Kidney (tissue), 14 donors: ENCODE results near the gene ST8SIA6. TPM values are rescaled to one million over a fixed set of nuclear protein-coding genes. Genes with fewer than 3 reads are reported as not detected.

Source experiments
- DNase-seq, 5 donors: peaks; one replicate each; pipeline ENCODE4 v3.0.0-alpha.2; 2013 to 2020
- FAIRE-seq: peaks from 2 replicates; lab custom pipeline; 2012; peaks lifted over from hg19 to GRCh38; lab: Jason Lieb, UNC
- H3K27ac ChIP-seq, 2 donors: one replicate each; pipeline ENCODE4 v1.7.0; 2013; ENCODE audit warnings: low read depth in 2 of 2, low read length in 2 of 2, inconsistent platforms in 1 of 2
- H3K27me3 ChIP-seq: one replicate; pipeline ENCODE4 v1.7.1; 2013; ENCODE audit warnings: low read length, inconsistent platforms; ENCODE audit not compliant: control insufficient read depth, insufficient read depth
- H3K36me3 ChIP-seq, 3 donors: one replicate each; pipeline versions ENCODE4 v1.7.0 to v1.7.1; 2013; ENCODE audit warnings: low read length in 3 of 3, control low read depth in 1 of 3, inconsistent platforms in 1 of 3; ENCODE audit not compliant: insufficient read depth in 3 of 3, control insufficient read depth in 2 of 3
- H3K4me1 ChIP-seq, 3 donors: one replicate each; pipeline versions ENCODE4 v1.7.0 to v1.7.1; 2013; ENCODE audit warnings: low read length in 3 of 3, inconsistent platforms in 1 of 3, low read depth in 1 of 3; ENCODE audit not compliant: control insufficient read depth in 2 of 3, insufficient read depth in 2 of 3
- H3K4me3 ChIP-seq, 3 donors: one replicate each; pipeline versions ENCODE4 v1.7.0 to v1.8.1; 2013; ENCODE audit warnings: low read length in 3 of 3, control low read depth in 1 of 3, inconsistent platforms in 1 of 3
- H3K9ac ChIP-seq, 3 donors: one replicate each; pipeline versions ENCODE4 v1.7.0 to v1.7.1; 2013; ENCODE audit warnings: low read length in 3 of 3, control low read depth in 1 of 3, inconsistent platforms in 1 of 3
- H3K9me3 ChIP-seq, 3 donors: one replicate each; pipeline versions ENCODE4 v1.7.0 to v1.7.1; 2013; ENCODE audit warnings: low read length in 3 of 3, control low read depth in 1 of 3, inconsistent platforms in 1 of 3; ENCODE audit not compliant: control insufficient read depth in 2 of 3, insufficient read depth in 1 of 3
- intact Hi-C: fragments of 100-400 bp; cut with DNase I; formaldehyde crosslinking; loops from one replicate; pipeline ENCODE4 v1.11.1; 2022
- polyA plus RNA-seq: library from polyadenylated mRNA; stranded (reverse); fragments of 350-450 nt; fragmentation: Illumina TruSeq; extraction: RNeasy Lipid Tissue Mini Kit (QIAGEN cat#74804); gene quantifications from one replicate; pipeline ENCODE4 v1.2.3, GENCODE V29; 2014; ENCODE audit warnings: low read depth, low replicate concordance; ENCODE audit not compliant: insufficient read depth
- total RNA-seq: library from RNA; stranded (reverse); fragmentation: NEBNext Ultra II Directional; extraction: Animal tissue kit (Norgen Biotek cat#: 25700); gene quantifications from one replicate; pipeline ENCODE4 v1.2.1, GENCODE V29; 2021
- TF ChIP-seq, protein P1 (sequence below): IDR thresholded peaks from 3 replicates; pipeline ENCODE4 v1.5.1; 2012; ENCODE audit warnings: mild to moderate bottlenecking, moderate library complexity, borderline replicate concordance; ENCODE audit not compliant: insufficient read depth; ENCODE audit errors: extremely low read depth
- donor health status: control.
- donor health status: control.
- donor health status: control.
- donor health status: control.
- donor health status: control.
- donor health status: DM: yes; HTN: yes; CAD: no.
- donor health status: Normal renal cell carcinoma (clear cell type).

Gene ST8SIA6
- total and polyA plus RNA-seq, 2 donors from 2014 or later: 0.22 to 0.91 TPM

DNA sequence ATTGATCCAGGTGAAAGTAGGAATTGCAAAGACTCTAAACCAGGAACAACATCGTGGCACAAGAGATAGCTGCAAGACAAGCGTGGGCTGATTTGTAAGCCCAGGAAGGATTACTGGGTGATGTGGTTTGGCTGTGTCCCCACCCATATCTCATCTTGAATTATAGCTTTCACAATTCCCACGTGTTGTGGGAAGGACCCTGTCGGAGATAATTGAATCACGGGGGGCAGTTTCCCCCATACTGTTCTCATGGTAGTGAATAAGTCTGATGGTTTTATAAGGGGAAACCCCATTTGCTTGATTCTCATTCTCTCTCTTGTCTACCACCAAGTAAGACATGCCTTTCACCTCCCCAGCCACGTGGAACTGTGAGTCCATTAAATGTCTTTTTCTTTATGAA is 59.5 kb downstream of the ST8SIA6 start:
- intact Hi-C loops: no loop called here
- no peaks in the 10 kb centered on the region for H3K4me1 ChIP-seq
- TF ChIP-seq, protein P1, sequence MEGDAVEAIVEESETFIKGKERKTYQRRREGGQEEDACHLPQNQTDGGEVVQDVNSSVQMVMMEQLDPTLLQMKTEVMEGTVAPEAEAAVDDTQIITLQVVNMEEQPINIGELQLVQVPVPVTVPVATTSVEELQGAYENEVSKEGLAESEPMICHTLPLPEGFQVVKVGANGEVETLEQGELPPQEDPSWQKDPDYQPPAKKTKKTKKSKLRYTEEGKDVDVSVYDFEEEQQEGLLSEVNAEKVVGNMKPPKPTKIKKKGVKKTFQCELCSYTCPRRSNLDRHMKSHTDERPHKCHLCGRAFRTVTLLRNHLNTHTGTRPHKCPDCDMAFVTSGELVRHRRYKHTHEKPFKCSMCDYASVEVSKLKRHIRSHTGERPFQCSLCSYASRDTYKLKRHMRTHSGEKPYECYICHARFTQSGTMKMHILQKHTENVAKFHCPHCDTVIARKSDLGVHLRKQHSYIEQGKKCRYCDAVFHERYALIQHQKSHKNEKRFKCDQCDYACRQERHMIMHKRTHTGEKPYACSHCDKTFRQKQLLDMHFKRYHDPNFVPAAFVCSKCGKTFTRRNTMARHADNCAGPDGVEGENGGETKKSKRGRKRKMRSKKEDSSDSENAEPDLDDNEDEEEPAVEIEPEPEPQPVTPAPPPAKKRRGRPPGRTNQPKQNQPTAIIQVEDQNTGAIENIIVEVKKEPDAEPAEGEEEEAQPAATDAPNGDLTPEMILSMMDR: no peak

DNA sequence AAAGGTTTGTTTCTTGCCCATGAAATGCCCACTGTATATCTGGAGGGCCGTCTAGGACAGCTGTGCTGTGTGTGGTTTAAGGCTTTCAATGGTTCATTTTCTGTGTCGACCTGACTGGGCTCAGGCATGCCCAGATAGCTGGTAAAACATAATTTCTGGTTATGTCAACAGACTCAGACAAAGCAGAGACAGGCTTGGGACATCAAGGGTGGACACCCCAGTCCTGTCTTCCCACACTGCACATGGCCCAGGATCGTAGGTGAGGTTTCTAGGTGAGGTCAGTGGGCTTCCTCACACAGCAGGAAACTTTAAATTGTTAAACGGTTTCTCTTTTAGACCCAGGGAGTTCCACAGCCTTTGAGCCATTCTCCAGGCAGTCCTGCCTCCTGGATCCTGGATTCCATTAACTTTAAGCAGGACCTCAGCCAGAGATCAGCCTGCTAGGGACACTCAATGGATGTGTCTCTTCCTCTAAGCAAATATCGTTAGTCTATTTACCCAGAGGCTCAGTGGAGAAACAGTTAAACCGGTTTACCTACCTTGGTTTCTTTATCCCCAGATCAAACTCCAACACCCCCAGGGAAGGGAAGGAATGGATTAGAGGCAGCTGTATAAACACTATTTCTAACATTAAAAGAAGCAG is 66.4 kb downstream of the ST8SIA6 start:
- FAIRE-seq: no peak
- Histone ChIP-seq H3K4me3 (no peak overlapping the region), H3K27ac (no peak overlapping the region), H3K36me3 (no peaks in the 10 kb centered on the region), H3K9me3 (no peaks in the 10 kb centered on the region), H3K4me1 (no peaks in the 10 kb centered on the region), H3K9ac (no peak overlapping the region), H3K27me3 (no peaks in the 10 kb centered on the region)
- TF ChIP-seq, protein P1: no peak
- DNase-seq: peak in 2 of 5 donors; percentile 48 to 63
- intact Hi-C loops: no loop called here

More for the DNA sequence above, 59.5 kb downstream of the ST8SIA6 start:
- H3K36me3 ChIP-seq: no peaks in the 10 kb centered on the region
- no peak overlapping the region for H3K4me3 ChIP-seq
- H3K27ac ChIP-seq: no peak overlapping the region
- no peaks in the 10 kb centered on the region for H3K27me3 ChIP-seq
- FAIRE-seq (no peak), DNase-seq (no peak)
- no peak overlapping the region for H3K9ac ChIP-seq
- H3K9me3 ChIP-seq: no peaks in the 10 kb centered on the region

DNA sequence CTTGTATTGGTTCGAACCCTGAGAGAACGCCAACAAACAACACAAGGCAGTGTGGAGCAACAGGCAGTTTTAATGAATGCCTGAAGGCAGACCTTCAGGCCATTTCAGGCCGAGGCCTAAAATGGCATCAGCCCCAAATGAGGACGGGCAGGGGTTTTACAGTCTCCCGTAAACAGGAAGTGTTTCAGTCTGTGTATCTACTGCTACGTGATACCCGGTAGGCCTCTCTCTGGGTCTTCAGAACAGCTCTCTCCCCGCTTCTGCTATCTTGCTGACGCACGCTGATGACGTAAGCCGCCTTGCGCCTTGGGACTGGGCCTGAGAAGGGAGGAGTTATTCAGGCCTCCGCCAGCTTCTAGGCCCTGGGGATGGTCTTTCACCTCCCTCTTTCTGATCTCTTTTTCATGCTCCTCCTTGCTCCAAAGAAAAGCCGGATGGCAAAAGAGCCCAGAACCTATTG is 67.7 kb downstream of the ST8SIA6 start:
- TF ChIP-seq, protein P1: no peak
- FAIRE-seq (no peak), DNase-seq (no peak)
- intact Hi-C loops: no loop called here
- H3K9ac ChIP-seq: no peak overlapping the region
- H3K36me3 ChIP-seq: no peaks in the 10 kb centered on the region
- H3K4me1 ChIP-seq: no peaks in the 10 kb centered on the region
- no peaks in the 10 kb centered on the region for H3K9me3 ChIP-seq
- no peaks in the 10 kb centered on the region for H3K27me3 ChIP-seq
- H3K27ac ChIP-seq: no peak overlapping the region
- H3K4me3 ChIP-seq: no peak overlapping the region
